AG04450 (cell line): Measurements from ENCODE around the gene ZCRB1. TPM values are rescaled to one million over a fixed set of nuclear protein-coding genes. Genes with fewer than 3 reads are reported as not detected.

Experiments
- CTCF ChIA-PET: fragments of 300-600, 350-600 bp; formaldehyde crosslinking; extraction: SDS; loops from one replicate; lab custom pipeline; 2022; ENCODE audit warnings: antibody characterized with exemption, inconsistent platforms; lab: Charles Lee
- POLR2A ChIA-PET: fragments of 350-600 bp; formaldehyde crosslinking; extraction: SDS; loops from one replicate; lab custom pipeline; 2021; ENCODE audit warnings: antibody characterized with exemption, inconsistent platforms; lab: Yijun Ruan, JAX
- DNase-seq: peaks from one replicate; pipeline ENCODE4 v3.0.0-alpha.2; 2011; ENCODE audit warnings: low read depth, low spot score
- H3K27ac ChIP-seq: one replicate; pipeline ENCODE4 v1.5.1; 2012; ENCODE audit warnings: low read depth, low read length, control low read depth
- H3K27me3 ChIP-seq: one replicate; pipeline ENCODE4 v1.6.0; 2012; ENCODE audit warnings: low read length; ENCODE audit not compliant: control insufficient read depth, insufficient read depth
- H3K4me3 ChIP-seq: 2 replicates; pipeline ENCODE4 v1.5.1; 2011; ENCODE audit warnings: mild to moderate bottlenecking, low read depth, low read length, control low read depth
- H3K9me3 ChIP-seq: 2 replicates; pipeline ENCODE4 v1.5.1; 2012; ENCODE audit warnings: low read length; ENCODE audit not compliant: control insufficient read depth, insufficient read depth
- polyA plus RNA-seq: library from polyadenylated mRNA; depleted of rRNA; stranded (reverse); fragments of >200 nt; gene quantifications from 2 replicates; pipeline ENCODE4 v1.2.3, GENCODE V29; 2011
- TF ChIP-seq, protein P1 (sequence below): IDR thresholded peaks from 2 replicates; pipeline ENCODE4 v1.5.1; 2011; ENCODE audit warnings: low read depth, low read length, control low read depth, inconsistent platforms

The ZCRB1 gene
- polyA plus RNA-seq, 1 experiment: 59.6 TPM

GRCh38 chr12:42365486-42365885, 39.6 kb upstream of the ZCRB1 start:
- TF ChIP-seq, protein P1, sequence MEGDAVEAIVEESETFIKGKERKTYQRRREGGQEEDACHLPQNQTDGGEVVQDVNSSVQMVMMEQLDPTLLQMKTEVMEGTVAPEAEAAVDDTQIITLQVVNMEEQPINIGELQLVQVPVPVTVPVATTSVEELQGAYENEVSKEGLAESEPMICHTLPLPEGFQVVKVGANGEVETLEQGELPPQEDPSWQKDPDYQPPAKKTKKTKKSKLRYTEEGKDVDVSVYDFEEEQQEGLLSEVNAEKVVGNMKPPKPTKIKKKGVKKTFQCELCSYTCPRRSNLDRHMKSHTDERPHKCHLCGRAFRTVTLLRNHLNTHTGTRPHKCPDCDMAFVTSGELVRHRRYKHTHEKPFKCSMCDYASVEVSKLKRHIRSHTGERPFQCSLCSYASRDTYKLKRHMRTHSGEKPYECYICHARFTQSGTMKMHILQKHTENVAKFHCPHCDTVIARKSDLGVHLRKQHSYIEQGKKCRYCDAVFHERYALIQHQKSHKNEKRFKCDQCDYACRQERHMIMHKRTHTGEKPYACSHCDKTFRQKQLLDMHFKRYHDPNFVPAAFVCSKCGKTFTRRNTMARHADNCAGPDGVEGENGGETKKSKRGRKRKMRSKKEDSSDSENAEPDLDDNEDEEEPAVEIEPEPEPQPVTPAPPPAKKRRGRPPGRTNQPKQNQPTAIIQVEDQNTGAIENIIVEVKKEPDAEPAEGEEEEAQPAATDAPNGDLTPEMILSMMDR: no peak
- Histone ChIP-seq H3K9me3 (no peaks in the 10 kb centered on the region), H3K4me3 (no peak overlapping the region), H3K27me3 (no peaks in the 10 kb centered on the region), H3K27ac (no peak overlapping the region)
- DNase-seq: no peak
- ChIA-PET POLR2A (interaction anchor here (0.6 kb wide), 1 partner anchor 1476 kb away, joined by 3 read pairs; no protein-coding TSS in a partner anchor), CTCF (no interaction called here)

DNA sequence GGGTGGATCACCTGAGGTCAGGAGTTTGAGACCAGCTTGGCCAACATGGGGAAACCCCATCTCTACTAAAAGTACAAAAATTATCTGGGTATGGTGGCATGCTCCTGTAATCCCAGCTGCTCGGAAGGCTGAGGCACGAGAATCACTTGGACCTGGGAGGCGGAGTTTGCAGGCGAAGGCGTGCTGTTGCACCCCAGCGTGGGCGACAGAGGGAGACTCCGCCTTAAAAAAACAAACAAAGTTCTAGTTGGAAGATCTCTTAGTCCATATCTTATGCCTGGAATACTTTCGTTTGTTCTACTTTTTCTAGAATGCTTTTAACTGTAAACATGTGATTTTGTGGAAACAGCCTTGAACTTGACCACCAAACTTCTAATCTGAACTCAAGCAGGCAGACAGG, 38.8 kb upstream of the ZCRB1 start:
- TF ChIP-seq, protein P1: no peak
- Histone ChIP-seq H3K27me3 (no peaks in the 10 kb centered on the region), H3K4me3 (no peak overlapping the region), H3K9me3 (no peaks in the 10 kb centered on the region), H3K27ac (no peak overlapping the region)
- ChIA-PET POLR2A (interaction anchor here (0.6 kb wide), 1 partner anchor 1476 kb away, joined by 3 read pairs; no protein-coding TSS in a partner anchor), CTCF (no interaction called here)
- DNase-seq: no peak

DNA sequence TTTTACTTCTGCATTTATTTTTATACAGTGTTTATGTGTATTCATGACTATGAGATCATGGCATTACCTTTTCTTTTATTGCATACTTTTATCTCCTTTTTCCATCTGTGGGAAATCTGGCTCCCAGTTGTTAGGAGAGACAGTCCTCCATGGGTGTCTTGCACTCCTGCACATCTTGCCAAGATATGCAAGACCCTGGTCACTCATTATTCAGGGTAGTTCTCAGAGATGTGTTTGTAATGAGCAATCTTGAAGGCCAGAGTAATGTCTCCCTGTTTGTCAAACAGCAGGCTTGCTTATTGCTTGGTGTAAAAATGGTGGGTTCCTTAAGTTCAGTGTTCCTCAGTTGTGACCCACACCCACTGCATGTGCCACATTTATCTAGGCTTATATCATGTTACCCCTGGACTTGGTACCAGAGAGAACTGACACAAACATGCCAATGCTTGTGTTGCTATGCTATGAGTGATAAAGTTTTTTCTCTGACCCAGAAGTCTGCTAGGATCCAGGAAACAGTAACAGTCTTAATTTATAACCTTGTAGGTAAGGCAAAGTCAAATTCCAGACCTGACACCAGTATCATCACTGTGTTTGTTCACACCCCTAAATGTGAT, 36.9 kb upstream of the ZCRB1 start:
- H3K9me3 ChIP-seq: no peaks in the 10 kb centered on the region
- H3K27me3 ChIP-seq: no peaks in the 10 kb centered on the region
- no peak for DNase-seq
- H3K27ac ChIP-seq: no peak overlapping the region
- no peak overlapping the region for H3K4me3 ChIP-seq
- ChIA-PET CTCF (interaction anchor here (1.1 kb wide), 1 partner anchor 9 kb away, joined by 8 read pairs; no protein-coding TSS in a partner anchor), POLR2A (no interaction called here)
- TF ChIP-seq, protein P1: no peak

DNA sequence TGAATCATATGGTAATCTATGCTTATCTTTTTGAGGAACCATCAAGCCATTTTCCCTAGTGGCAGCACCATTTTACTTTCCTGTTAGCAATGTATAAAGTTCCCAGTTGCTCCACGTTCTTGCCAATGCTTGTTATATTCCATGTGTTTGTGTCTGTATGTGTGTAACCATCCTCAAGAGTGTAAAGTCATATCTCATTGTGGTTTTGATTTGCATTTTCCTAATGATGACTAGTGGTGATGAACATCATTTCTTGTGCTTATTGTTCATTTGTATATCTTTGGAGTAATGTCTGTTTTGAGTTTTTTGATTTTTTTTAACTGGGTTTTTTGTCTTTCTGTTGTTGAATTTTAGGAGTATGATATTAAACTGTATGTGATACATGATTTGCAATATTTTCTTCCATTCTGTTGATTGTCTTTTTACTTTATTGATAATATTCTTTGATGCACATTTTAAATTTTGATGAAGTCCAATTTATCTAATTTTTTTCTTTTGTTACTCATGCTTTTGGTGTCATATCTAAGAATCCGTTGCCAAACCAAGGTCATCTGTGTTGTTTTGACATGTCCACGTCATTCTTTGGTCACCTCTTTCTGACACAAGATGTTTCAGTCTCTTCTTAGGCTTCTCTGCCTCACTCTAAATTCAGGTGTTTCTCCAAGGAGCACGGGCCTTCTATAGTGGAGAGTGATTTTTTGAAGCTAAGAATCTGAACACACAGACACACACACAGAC, 36.2 kb upstream of the ZCRB1 start:
- H3K4me3 ChIP-seq: no peak overlapping the region
- ChIA-PET CTCF (no interaction called here), POLR2A (no interaction called here)
- DNase-seq: no peak
- no peaks in the 10 kb centered on the region for H3K9me3 ChIP-seq
- TF ChIP-seq, protein P1: no peak
- H3K27ac ChIP-seq: no peak overlapping the region
- no peaks in the 10 kb centered on the region for H3K27me3 ChIP-seq

GRCh38 chr12:42360747-42361403, 35.0 kb upstream of the ZCRB1 start:
- Histone ChIP-seq H3K9me3 (no peaks in the 10 kb centered on the region), H3K27me3 (no peaks in the 10 kb centered on the region), H3K4me3 (no peak overlapping the region), H3K27ac (no peak overlapping the region)
- CTCF ChIA-PET: interaction anchor here (1.5 to 3.0 kb wide), 2 partner anchors 11 to 12 kb away, joined by 3 to 24 read pairs; no protein-coding TSS in a partner anchor
- TF ChIP-seq, protein P1: no peak
- POLR2A ChIA-PET: interaction anchor here (1.2 kb wide), 1 partner anchor 10 kb away, joined by 10 read pairs; no protein-coding TSS in a partner anchor
- no peak for DNase-seq
